ENCODE data around the gene PDXP. TPM values are rescaled to one million over a fixed set of nuclear protein-coding genes. Genes with fewer than 3 reads are reported as not detected.

Gene PDXP
- total RNA-seq, 1 donor from 2014 or later: 88.1 TPM

GRCh38 chr22:37635157-37635556 is 23.4 kb upstream of the PDXP start:
- no peak for TF ChIP-seq CTCF (IDR thresholded peaks at IDR 0.05; ENCODE audit: partially characterized antibody, unreplicated experiment)
- Mint-ChIP-seq H3K27ac (ENCODE audit: unreplicated experiment) (peak overlapping the region; percentile 97), H3K27me3 (ENCODE audit: unreplicated experiment) (peaks cover 8% of the 10 kb centered on the region), H3K4me3 (ENCODE audit: unreplicated experiment) (no peak overlapping the region), H3K36me3 (ENCODE audit: unreplicated experiment) (no peaks in the 10 kb centered on the region), H3K4me1 (ENCODE audit: low read depth, unreplicated experiment) (peaks cover 15% of the 10 kb centered on the region), H3K9me3 (ENCODE audit: unreplicated experiment) (peaks cover 8% of the 10 kb centered on the region)
- no peak for DNase-seq

DNA sequence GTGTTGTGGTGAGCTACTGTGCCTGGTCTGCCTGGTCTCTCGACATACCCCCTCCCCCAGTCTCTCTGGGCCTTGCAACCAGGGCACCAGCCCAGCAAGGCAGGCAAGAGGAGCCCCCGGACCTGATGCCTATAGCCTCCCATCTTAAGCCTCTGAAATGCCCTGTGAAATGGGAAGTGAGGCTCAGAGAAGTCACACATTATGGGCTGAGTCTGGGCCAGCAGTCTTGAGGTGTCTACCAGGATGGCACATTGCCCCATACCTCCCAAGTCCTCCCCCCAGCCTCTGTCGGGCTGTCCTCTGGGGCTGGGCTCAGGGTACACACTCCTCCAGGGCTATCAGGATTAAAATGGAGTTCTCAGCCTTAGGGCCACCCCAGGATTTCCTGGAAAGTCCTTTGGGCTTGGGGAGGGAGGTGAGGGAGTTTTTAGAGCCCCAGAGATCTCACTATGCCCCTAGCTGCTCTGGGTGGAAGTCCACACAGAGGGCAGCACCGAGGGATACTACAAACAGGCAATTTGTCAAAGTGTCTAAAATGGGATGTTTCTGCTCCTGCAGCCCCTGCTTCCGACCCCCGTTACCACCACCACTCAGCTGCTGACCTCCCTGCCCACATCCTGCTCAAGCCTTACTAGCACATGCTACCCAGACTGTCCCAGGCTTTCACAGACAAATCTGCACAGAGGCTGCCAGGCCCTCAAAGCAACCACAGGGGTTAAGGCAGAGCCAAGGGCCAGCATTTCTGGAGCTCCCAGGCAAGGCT is 22.2 kb upstream of the PDXP start:
- no peaks in the 10 kb centered on the region for H3K36me3 Mint-ChIP-seq (ENCODE audit: unreplicated experiment)
- H3K4me3 Mint-ChIP-seq (ENCODE audit: unreplicated experiment): no peak overlapping the region
- peaks cover 8% of the 10 kb centered on the region for H3K9me3 Mint-ChIP-seq (ENCODE audit: unreplicated experiment)
- H3K27me3 Mint-ChIP-seq (ENCODE audit: unreplicated experiment): peaks cover 8% of the 10 kb centered on the region
- DNase-seq: no peak
- peaks cover 15% of the 10 kb centered on the region for H3K4me1 Mint-ChIP-seq (ENCODE audit: low read depth, unreplicated experiment)
- TF ChIP-seq CTCF (IDR thresholded peaks at IDR 0.05; ENCODE audit: partially characterized antibody, unreplicated experiment): no peak
- H3K27ac Mint-ChIP-seq (ENCODE audit: unreplicated experiment): no peak overlapping the region

- Mint-ChIP-seq H3K27me3 (ENCODE audit: unreplicated experiment) (peaks cover 8% of the 10 kb centered on the region), H3K4me3 (ENCODE audit: unreplicated experiment) (no peak overlapping the region), H3K27ac (ENCODE audit: unreplicated experiment) (no peak overlapping the region), H3K36me3 (ENCODE audit: unreplicated experiment) (no peaks in the 10 kb centered on the region), H3K9me3 (ENCODE audit: unreplicated experiment) (peaks cover 8% of the 10 kb centered on the region), H3K4me1 (ENCODE audit: low read depth, unreplicated experiment) (peaks cover 15% of the 10 kb centered on the region)
- no peak for DNase-seq
- no peak for TF ChIP-seq CTCF (IDR thresholded peaks at IDR 0.05; ENCODE audit: partially characterized antibody, unreplicated experiment)
Observed at GRCh38 chr22:37636949-37637273, 21.6 kb upstream of the PDXP start.

DNA sequence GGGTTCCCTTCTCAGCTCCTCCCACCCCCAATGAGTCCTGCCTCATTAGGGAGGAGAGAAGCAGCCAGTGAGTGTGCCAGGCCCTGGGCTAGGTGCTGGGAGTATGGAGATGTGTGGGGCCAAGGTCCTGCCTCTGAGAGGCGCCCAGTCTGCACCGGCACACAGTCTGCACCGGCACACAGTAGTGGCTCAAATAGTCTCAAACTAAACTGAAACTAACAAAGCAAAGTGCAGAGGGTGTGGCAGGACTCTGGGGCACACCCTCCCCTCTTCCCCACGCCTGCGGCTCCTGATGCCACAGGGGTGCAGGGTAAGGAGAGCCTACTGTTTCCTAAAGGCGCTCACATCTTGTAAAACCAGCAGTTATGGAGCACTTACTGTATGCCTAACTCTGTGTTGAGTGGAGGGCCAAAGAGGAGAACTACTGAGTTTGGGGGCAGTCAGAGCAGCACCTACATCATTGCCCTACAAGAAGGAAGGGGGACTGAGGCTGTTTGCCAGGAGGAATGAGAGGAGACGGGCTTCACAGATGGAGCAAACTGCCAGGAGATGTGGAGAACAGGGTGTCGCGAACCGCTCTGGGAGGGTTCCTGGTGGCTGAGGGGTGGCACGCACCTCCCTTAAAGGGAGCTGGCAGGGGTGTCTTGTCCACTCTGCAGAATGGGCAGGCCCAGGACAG is 20.0 kb upstream of the PDXP start:
- no peak for TF ChIP-seq CTCF (IDR thresholded peaks at IDR 0.05; ENCODE audit: partially characterized antibody, unreplicated experiment)
- Mint-ChIP-seq H3K36me3 (ENCODE audit: unreplicated experiment) (no peaks in the 10 kb centered on the region), H3K4me3 (ENCODE audit: unreplicated experiment) (peak overlapping the region; percentile 82), H3K9me3 (ENCODE audit: unreplicated experiment) (peaks cover 6% of the 10 kb centered on the region), H3K27ac (ENCODE audit: unreplicated experiment) (no peak overlapping the region), H3K4me1 (ENCODE audit: low read depth, unreplicated experiment) (peaks cover 11% of the 10 kb centered on the region), H3K27me3 (ENCODE audit: unreplicated experiment) (peaks cover 4% of the 10 kb centered on the region)
- no peak for DNase-seq
